NCI-H446 treated with DMSO at 0.1 percent for 48 hours (cell line): Measurements from ENCODE around the gene ZNF646.

ENCODE experiments used
- DNase-seq: peaks from one replicate; lab custom pipeline; 2025; lab: John Stamatoyannopoulos, UW

The ZNF646 gene

DNA sequence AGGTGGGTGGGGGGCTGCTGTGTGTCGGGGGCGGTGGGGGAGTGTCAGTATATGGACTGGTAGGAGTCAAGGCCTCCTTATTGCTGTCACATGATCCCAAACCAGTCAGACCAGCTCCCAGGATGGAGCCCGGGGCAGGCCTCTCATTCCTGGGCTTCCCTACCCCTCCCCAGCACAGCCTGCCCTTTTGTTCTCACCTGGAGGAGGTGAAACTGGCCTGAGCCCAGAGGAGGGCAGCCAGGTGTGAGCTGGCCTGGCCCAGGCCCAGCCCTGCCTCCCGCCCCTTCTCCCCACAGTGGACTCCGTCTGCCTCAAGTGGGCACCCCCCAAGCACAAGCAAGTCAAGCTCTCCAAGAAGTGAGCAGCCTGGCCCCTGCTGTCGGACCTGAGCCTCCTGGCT is 56.7 kb downstream of the ZNF646 start:
- DNase-seq = no peak

DNA sequence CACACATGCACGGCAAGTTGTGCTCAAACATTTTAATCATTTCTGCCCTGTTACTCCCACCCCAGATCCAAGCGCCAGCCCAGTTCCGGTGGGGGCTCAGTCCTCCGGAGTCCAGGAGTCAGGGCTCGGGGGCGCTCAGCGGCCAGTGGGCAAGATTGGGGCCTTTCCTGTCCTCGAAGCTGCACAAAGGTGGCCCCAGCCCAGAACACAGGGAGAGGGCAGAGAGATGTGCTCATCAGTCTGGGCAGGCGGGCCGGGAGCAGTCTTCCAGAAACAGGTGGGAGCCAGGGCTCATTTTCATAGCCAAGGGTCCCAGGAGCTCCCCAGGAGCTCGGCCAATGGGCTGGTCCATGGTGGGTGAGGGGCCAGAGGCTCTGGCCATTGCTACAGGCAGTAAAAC is 57.2 kb downstream of the ZNF646 start:
- DNase-seq = no peak

DNA sequence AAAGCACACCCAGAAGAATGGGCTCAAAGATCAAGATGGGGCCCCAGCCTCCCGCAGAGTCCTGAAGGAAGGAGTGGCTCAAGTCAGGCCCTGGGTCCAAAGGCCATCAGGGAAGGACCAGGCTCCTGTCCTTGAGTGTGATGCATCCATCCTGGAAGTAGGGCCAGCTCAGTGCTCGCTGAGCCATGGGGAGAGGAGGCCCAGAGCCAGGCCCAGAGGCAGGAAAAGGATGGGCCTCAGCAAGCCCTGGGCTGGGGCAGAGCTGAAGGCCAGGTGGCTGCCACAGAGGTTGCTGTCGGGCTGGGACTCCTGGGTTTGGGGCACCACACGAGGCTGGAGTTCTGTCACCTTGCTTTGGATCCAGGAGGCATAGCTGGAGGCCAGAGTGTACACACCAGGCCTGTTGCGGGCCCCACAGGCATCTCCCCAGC is 57.6 kb downstream of the ZNF646 start:
- no peak for DNase-seq

DNA sequence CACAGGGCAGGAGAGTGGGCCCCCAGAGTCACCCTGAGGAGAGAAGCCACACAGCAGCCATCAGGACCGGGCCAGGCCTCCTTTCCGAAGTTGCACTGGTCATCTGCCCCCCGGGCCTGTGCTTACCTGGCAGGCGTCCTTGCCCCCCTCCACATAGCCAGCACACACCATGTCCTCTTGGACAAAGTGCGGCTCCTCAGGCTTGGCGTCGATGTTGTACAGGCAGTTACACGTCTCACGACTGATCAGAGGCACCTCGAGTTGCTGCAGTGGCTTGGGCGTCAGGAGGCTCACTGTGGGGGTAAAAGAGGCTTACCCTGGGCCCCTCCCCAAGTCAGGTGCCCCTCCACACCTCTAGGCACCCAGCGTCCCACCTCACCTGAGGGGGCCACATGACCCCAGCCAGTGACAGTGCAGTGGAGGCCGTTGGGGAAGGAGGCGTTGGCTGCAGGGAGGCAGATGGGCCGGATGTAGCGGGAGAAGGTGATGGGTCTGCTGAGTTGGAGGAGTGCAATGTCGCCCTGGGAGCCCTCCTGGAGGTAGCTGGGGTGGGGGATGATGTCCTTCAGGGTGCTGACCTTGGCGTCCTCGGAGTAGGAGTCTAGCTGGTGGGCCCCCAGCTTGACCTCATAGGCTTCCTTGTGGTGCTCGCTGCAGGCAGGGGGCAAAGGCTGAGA is 58.2 kb downstream of the ZNF646 start:
- no peak for DNase-seq

DNA sequence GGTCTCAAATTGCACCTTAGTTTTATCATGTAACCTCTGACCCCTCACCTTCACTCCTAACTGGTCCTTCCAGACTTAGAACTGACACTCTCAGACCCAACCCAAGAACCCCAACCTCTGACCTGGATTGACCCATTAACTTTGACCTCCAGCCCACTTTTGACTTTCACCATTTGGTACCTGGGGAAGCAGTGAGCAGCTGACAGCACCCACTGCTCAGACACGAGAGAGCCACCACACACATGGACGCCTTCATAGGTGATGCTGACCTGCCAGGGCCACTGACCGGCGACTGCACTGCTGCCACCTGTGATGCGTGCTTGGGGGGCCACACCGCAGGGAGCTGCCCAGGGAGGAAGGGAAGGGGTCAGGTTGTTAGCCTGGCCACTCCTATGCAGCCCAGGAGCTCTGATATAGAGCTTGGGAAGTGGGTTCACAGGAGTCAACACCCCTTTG is 58.9 kb downstream of the ZNF646 start:
- DNase-seq = no peak
